SK-N-MC (cell line): ENCODE measurements around the gene GFY.

Experiments
- DNase-seq: peaks from one replicate; pipeline ENCODE4 v3.0.0-alpha.2; 2011; ENCODE audit warnings: low read depth, low spot score
- H3K27ac ChIP-seq: fragments of 200-600 bp; sonication (generic); 2 replicates; pipeline ENCODE4 v1.5.1; 2016; ENCODE audit warnings: mixed run types
- H3K36me3 ChIP-seq: fragments of 200-600 bp; sonication (generic); 2 replicates; pipeline ENCODE4 v1.6.1; 2017; ENCODE audit warnings: antibody characterized with exemption, low read length, mixed read lengths; ENCODE audit not compliant: insufficient read depth
- H3K4me3 ChIP-seq: fragments of 200-600 bp; sonication (generic); 2 replicates; pipeline ENCODE4 v1.5.1; 2016
- H3K9ac ChIP-seq: fragments of 200-600 bp; sonication (generic); 2 replicates; pipeline ENCODE4 v1.8.0; 2017; ENCODE audit warnings: mixed run types, mixed read lengths; ENCODE audit not compliant: insufficient read length
- H3K9me3 ChIP-seq: fragments of 200-600 bp; sonication (generic); 2 replicates; pipeline ENCODE4 v1.6.1; 2017; ENCODE audit warnings: low read depth, mild to moderate bottlenecking, antibody characterized with exemption, low read length, moderate library complexity, mixed read lengths
- EZH2 ChIP-seq: fragments of 200-600 bp; sonication (generic); IDR thresholded peaks from one replicate; pipeline ENCODE4 v1.6.1; 2017; ENCODE audit warnings: antibody characterized with exemption
- FOXP2 ChIP-seq: optimal IDR thresholded peaks from 2 replicates; pipeline ENCODE3; 2011; ENCODE audit warnings: mild to moderate bottlenecking, moderate library complexity; ENCODE audit not compliant: insufficient read depth; ENCODE audit errors: extremely low read length, control extremely low read depth
- POLR2AphosphoS5 ChIP-seq: IDR thresholded peaks from 2 replicates; pipeline ENCODE4 v1.6.1; 2012; ENCODE audit warnings: mild to moderate bottlenecking, low read depth, low read length, borderline replicate concordance

GFY gene

GRCh38 chr19:49430172-49430677, 5.0 kb downstream of the GFY start:
- no peak overlapping the region for H3K9ac ChIP-seq
- DNase-seq, result no peak
- no peaks in the 10 kb centered on the region for H3K36me3 ChIP-seq
- H3K4me3 ChIP-seq, result no peak overlapping the region
- no peak overlapping the region for H3K27ac ChIP-seq
- no peak for TF ChIP-seq POLR2AphosphoS5
- TF ChIP-seq FOXP2, result no peak
- TF ChIP-seq EZH2, result no peak
- H3K9me3 ChIP-seq, result no peaks in the 10 kb centered on the region

DNA sequence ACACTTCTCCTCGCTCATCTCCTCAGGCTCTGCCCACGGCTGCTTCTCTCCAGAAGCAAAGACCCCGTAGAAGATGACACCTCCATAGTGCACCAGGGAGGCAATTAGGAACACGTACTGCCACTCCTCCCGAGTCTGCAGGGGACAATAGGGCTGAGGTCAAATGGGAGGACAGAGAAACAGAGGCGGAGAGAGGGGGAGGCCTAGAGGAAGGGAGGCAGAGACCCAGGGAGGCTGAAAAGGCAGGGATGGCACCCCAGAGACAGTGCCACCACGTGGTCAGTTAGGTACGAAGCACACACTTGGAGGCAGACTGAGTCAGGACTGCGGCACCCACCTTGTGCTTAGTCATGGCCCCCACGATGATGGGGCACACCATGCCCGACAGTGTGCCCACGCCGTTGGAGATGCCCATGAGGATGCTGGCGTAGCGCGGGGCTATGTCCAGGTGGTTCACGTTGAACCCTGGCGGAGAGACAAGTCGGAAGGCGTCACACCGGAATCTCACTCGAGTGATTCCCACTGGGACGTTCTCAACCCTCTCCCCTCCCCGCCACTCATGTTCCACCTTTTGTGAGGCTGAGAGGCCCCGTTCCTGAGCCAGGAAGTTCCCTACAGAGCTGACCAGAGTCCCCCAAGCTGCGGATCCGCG, 5.6 kb downstream of the GFY start:
- Histone ChIP-seq H3K9ac (no peak overlapping the region), H3K27ac (no peak overlapping the region), H3K36me3 (no peaks in the 10 kb centered on the region), H3K4me3 (no peak overlapping the region), H3K9me3 (no peaks in the 10 kb centered on the region)
- DNase-seq, result no peak
- TF ChIP-seq EZH2, result no peak
- no peak for TF ChIP-seq POLR2AphosphoS5
- no peak for TF ChIP-seq FOXP2

- TF ChIP-seq FOXP2 (no peak), EZH2 (no peak), POLR2AphosphoS5 (no peak)
- H3K36me3 ChIP-seq, result no peaks in the 10 kb centered on the region
- no peak overlapping the region for H3K9ac ChIP-seq
- DNase-seq, result no peak
- no peak overlapping the region for H3K4me3 ChIP-seq
- no peak overlapping the region for H3K27ac ChIP-seq
- no peaks in the 10 kb centered on the region for H3K9me3 ChIP-seq
Observed at GRCh38 chr19:49431330-49431749, 6.2 kb downstream of the GFY start.

DNA sequence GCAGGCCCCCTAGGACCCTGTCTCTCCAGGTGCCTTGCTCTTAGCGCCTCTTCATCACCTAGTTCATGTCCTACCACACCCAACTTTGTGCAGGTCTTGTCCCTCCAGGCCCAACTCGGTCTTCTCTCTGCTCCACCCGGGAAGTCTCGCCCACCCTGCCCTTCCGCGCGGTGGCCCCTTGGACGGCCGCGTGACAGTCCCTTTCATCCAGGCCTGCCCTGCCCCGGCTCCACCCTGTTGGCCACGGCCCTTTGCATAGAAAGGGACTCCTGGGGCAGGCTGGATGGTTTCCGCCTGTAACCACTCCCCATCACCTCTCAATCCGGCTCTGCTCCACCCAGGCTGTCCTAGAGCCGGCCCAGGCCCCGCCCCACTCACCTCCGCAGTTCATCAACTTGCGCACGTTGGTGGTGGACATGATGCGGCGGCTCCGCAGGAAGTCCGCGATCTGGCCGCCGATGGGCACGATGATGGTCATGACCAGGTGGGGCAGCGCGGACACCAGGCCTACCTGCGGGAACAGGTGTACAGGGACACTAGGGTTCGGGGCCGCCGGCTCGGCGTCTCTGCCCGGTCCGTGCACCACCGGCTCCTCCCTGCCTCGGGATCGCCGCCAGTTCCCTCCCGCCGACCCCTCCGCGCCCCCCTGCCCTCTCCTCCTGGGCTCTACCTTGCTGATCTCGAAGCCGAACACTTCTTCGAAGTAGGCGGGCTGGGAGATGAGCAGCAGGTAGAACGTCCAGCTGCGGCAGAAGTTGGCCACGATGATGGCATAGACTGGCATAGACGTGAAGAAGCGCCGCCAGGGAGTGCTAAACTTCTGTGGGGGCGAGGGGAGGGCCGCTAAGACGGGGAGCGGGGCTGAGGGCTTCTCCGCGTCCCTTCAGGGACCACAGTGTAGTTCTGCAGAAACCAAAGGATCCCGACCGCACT, 7.2 kb downstream of the GFY start:
- Histone ChIP-seq H3K4me3 (no peak overlapping the region), H3K9me3 (no peaks in the 10 kb centered on the region), H3K27ac (no peak overlapping the region), H3K9ac (no peak overlapping the region), H3K36me3 (no peaks in the 10 kb centered on the region)
- no peak for DNase-seq
- TF ChIP-seq FOXP2 (no peak), POLR2AphosphoS5 (no peak), EZH2 (no peak)

DNA sequence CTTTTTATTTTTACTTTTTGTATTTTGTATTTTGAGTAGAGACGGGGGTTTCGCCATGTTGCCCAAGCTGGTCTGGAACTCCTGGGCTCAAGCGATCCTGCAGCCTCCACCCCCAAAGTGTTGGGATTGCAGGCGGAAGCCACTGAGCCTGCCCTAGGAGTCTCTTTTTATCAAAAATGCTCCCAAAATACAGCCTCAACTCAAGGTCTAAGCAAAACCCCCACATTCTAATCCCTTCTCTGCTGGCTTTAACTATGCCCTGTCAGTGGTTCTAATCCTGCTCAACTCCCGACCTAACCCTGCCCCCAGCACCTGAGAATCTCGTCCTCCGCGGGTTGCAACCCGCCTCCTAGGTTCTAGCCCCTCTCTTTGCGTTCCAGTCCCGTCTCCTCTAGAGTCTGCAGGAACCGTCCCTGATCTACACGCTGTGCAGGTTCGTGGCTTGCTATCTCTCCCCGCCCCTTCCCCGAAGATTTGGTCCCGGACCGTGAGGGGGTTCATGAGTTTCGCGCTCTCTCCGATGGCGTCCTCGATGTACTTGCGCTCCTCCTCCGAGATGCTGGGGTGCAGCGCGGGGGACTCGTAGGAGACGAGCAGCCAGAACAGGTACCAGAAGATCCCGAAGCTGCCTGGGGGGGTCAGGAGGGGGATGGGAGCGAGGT, 8.2 kb downstream of the GFY start:
- no peak overlapping the region for H3K4me3 ChIP-seq
- no peaks in the 10 kb centered on the region for H3K36me3 ChIP-seq
- TF ChIP-seq EZH2 (no peak), FOXP2 (no peak), POLR2AphosphoS5 (no peak)
- no peak overlapping the region for H3K27ac ChIP-seq
- DNase-seq, result no peak
- no peaks in the 10 kb centered on the region for H3K9me3 ChIP-seq
- H3K9ac ChIP-seq, result no peak overlapping the region

- Histone ChIP-seq H3K9me3 (no peaks in the 10 kb centered on the region), H3K9ac (no peak overlapping the region), H3K4me3 (no peak overlapping the region), H3K36me3 (no peaks in the 10 kb centered on the region), H3K27ac (no peak overlapping the region)
- no peak for DNase-seq
- TF ChIP-seq FOXP2 (no peak), POLR2AphosphoS5 (no peak), EZH2 (no peak)
Observed at GRCh38 chr19:49434907-49435583, 9.9 kb downstream of the GFY start.

- H3K36me3 ChIP-seq, result no peaks in the 10 kb centered on the region
- no peak overlapping the region for H3K4me3 ChIP-seq
- no peak overlapping the region for H3K9ac ChIP-seq
- no peak for TF ChIP-seq FOXP2
- TF ChIP-seq POLR2AphosphoS5, result no peak
- no peak for TF ChIP-seq EZH2
- no peak for DNase-seq
- H3K27ac ChIP-seq, result no peak overlapping the region
- H3K9me3 ChIP-seq, result no peaks in the 10 kb centered on the region
Observed at GRCh38 chr19:49435670-49436069, 10.5 kb downstream of the GFY start.
